K562 (cell line): ENCODE measurements around the gene EFNB3. TPM values are rescaled to one million over a fixed set of nuclear protein-coding genes. Genes with fewer than 3 reads are reported as not detected.

ENCODE experiments used
- ARID2 ChIP-seq: fragments of 450-650 bp; IDR thresholded peaks from 2 replicates; pipeline ENCODE4 v1.6.1; 2017; ENCODE audit warnings: antibody characterized with exemption, mild to moderate bottlenecking
- C11orf30 ChIP-seq: fragments of 450-650 bp; IDR thresholded peaks from 2 replicates; pipeline ENCODE4 v1.6.1; 2016; ENCODE audit warnings: low read depth, mild to moderate bottlenecking
- CC2D1A ChIP-seq: fragments of 450-650 bp; IDR thresholded peaks from 2 replicates; pipeline ENCODE4 v1.6.1; 2017; ENCODE audit warnings: mild to moderate bottlenecking
- CEBPG ChIP-seq, 3 experiments: fragments of 200-800 bp in 1 of 3; sonication (Bioruptor generic) in 1 of 3; sonication (generic) in 1 of 3; formaldehyde crosslinking in 1 of 3; IDR thresholded peaks in 2 of 3; conservative IDR thresholded peaks in 1 of 3; 2 replicates each; pipeline versions ENCODE4 v1.6.1 to v1.8.0; 2016 to 2022; ENCODE audit warnings: missing compliant biosample characterization in 2 of 3, missing genetic modification characterization in 2 of 3, mild to moderate bottlenecking in 1 of 3, missing genetic modification reagents in 1 of 3
- ELF1 ChIP-seq: fragments of 200-800 bp; sonication (Bioruptor generic); IDR thresholded peaks from 2 replicates; pipeline ENCODE4 v1.6.1; 2016; ENCODE audit warnings: missing genetic modification characterization, missing compliant biosample characterization
- ELF4 ChIP-seq: fragments of 450-650 bp; formaldehyde crosslinking; IDR thresholded peaks from 2 replicates; pipeline ENCODE4 v1.4.0; 2022; ENCODE audit warnings: missing genetic modification characterization
- FOXM1 ChIP-seq, 2 experiments: fragments of 450-650 bp in 1 of 2; sonication (generic) in 1 of 2; formaldehyde crosslinking in 1 of 2; IDR thresholded peaks; 2 replicates each; pipeline versions ENCODE4 v1.6.1 to v1.9.0; 2017 to 2022; ENCODE audit warnings: low read depth in 2 of 2, mild to moderate bottlenecking in 2 of 2, missing genetic modification reagents in 1 of 2, moderate library complexity in 1 of 2
- IFI16 ChIP-seq: fragments of 250-450 bp; sonication (Bioruptor Pico); IDR thresholded peaks from 2 replicates; pipeline ENCODE4 v2.1.2; 2022; ENCODE audit warnings: mild to moderate bottlenecking, inconsistent platforms
- ILK ChIP-seq: fragments of 450-650 bp; IDR thresholded peaks from 2 replicates; pipeline ENCODE4 v1.6.1; 2016; ENCODE audit warnings: missing genetic modification characterization, low read depth, mild to moderate bottlenecking, missing compliant biosample characterization, moderate library complexity, borderline replicate concordance
- MTA2 ChIP-seq: fragments of 450-650 bp; IDR thresholded peaks from 2 replicates; pipeline ENCODE4 v1.6.1; 2016; ENCODE audit warnings: low read depth
- NBN ChIP-seq: fragments of 450-650 bp; IDR thresholded peaks from 2 replicates; pipeline ENCODE4 v1.6.1; 2016; ENCODE audit warnings: low read depth, mild to moderate bottlenecking
- NCOR1 ChIP-seq: fragments of 450-650 bp; IDR thresholded peaks from 2 replicates; pipeline ENCODE4 v1.6.1; 2016; ENCODE audit warnings: mild to moderate bottlenecking, moderate library complexity
- ZFP30 ChIP-seq: fragments of 250-450 bp; sonication (Bioruptor Pico); IDR thresholded peaks from 2 replicates; pipeline ENCODE4 v1.8.0; 2022; ENCODE audit warnings: moderate library complexity, mild to moderate bottlenecking, inconsistent platforms, borderline replicate concordance
- ZNF324 ChIP-seq: fragments of 250-450 bp; sonication (Bioruptor Pico); IDR thresholded peaks from 2 replicates; pipeline ENCODE4 v1.4.0; 2020; ENCODE audit warnings: mild to moderate bottlenecking
- polyA plus RNA-seq, 8 experiments: library from polyadenylated mRNA; depleted of rRNA in 4 of 8; stranded (reverse) in 5 of 8; unstranded in 3 of 8; fragments of >200 nt; fragmentation: Nextera tagmentation in 2 of 8; fragmentation: Illumina TruSeq in 1 of 8; extraction: Ambion mirVana in 2 of 8; extraction: Trizol in 1 of 8; gene quantifications; 2 replicates each; pipeline versions ENCODE4 v1.2.1 to v1.2.3, GENCODE V29; 2011 to 2014; ENCODE audit warnings: inconsistent platforms in 1 of 8, missing spikeins in 1 of 8
- total RNA-seq, 7 experiments: library from RNA; depleted of rRNA in 6 of 7; stranded (reverse); fragments of >200 nt in 6 of 7; fragmentation: Illumina TruSeq in 2 of 7; extraction: Trizol in 2 of 7; gene quantifications; 2 replicates each; pipeline versions ENCODE4 v1.2.1 to v1.2.3, GENCODE V29; 2011 to 2021; ENCODE audit warnings: low replicate concordance in 1 of 7
- TF ChIP-seq, protein P1 (sequence below): fragments of 450-650 bp; formaldehyde crosslinking; IDR thresholded peaks from 2 replicates; pipeline ENCODE4 v1.4.0; 2020; ENCODE audit warnings: mild to moderate bottlenecking
- TF ChIP-seq, protein P2 (sequence below): sonication (generic); formaldehyde crosslinking; IDR thresholded peaks from 2 replicates; pipeline ENCODE4 v1.8.0; 2023; ENCODE audit warnings: missing genetic modification reagents, mild to moderate bottlenecking, borderline replicate concordance
- TF ChIP-seq, protein P3 (sequence below): fragments of 250-450 bp; sonication (Bioruptor Pico); IDR thresholded peaks from 2 replicates; pipeline ENCODE4 v1.8.0; 2022; ENCODE audit warnings: moderate library complexity, mild to moderate bottlenecking, inconsistent platforms

The EFNB3 gene
- total and polyA plus RNA-seq, 9 of the 15 experiments (the other 6 are each of a cell fraction or from before 2014, with no cell fraction given): not detected

DNA sequence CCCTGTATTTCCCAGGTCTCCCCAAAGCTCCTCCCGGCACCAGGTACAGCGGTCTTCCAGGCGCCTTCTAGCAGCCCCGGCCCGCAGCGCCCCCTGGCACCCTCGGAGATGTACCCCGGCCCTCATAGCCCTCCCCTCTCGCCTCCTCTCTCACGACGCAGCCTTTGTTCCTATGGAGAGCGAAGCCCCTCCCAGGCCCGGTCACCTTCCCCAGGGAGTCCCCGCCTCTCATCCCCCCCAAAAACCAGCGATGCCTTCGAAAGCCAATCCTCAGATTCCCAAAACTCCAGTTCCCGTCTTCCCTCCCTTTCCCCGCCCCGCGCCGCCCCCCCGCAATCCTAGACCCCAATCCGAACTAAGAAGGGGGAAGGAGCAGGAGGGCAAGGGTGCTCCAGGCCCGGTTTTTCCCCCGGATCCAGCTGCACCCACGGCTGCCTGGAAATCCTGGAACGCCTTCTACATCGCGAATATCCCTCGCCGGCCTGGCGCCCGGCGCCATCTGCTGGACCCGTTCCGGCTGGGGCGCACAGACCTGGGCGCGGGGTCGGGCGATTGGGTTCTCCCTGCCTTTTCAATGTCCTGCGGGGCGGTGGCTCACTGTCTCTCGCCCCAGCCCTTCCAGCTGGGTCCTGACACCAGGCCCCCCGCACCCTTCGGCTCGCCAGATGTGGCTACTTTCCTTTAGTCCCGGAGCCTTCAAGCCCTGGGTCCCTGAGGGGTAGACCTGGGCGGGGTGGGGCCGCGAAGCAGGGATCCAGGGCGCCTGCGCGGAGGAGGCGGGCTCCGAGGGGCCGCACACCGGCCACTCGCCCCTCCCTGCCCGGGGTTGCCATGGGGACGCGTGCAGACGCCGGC, 12.1 kb downstream of the EFNB3 start, which contains the start of gene DNAH2 (continued):
- TF ChIP-seq, protein P1, sequence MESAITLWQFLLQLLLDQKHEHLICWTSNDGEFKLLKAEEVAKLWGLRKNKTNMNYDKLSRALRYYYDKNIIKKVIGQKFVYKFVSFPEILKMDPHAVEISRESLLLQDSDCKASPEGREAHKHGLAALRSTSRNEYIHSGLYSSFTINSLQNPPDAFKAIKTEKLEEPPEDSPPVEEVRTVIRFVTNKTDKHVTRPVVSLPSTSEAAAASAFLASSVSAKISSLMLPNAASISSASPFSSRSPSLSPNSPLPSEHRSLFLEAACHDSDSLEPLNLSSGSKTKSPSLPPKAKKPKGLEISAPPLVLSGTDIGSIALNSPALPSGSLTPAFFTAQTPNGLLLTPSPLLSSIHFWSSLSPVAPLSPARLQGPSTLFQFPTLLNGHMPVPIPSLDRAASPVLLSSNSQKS: no peak
- TF ChIP-seq, protein P2, sequence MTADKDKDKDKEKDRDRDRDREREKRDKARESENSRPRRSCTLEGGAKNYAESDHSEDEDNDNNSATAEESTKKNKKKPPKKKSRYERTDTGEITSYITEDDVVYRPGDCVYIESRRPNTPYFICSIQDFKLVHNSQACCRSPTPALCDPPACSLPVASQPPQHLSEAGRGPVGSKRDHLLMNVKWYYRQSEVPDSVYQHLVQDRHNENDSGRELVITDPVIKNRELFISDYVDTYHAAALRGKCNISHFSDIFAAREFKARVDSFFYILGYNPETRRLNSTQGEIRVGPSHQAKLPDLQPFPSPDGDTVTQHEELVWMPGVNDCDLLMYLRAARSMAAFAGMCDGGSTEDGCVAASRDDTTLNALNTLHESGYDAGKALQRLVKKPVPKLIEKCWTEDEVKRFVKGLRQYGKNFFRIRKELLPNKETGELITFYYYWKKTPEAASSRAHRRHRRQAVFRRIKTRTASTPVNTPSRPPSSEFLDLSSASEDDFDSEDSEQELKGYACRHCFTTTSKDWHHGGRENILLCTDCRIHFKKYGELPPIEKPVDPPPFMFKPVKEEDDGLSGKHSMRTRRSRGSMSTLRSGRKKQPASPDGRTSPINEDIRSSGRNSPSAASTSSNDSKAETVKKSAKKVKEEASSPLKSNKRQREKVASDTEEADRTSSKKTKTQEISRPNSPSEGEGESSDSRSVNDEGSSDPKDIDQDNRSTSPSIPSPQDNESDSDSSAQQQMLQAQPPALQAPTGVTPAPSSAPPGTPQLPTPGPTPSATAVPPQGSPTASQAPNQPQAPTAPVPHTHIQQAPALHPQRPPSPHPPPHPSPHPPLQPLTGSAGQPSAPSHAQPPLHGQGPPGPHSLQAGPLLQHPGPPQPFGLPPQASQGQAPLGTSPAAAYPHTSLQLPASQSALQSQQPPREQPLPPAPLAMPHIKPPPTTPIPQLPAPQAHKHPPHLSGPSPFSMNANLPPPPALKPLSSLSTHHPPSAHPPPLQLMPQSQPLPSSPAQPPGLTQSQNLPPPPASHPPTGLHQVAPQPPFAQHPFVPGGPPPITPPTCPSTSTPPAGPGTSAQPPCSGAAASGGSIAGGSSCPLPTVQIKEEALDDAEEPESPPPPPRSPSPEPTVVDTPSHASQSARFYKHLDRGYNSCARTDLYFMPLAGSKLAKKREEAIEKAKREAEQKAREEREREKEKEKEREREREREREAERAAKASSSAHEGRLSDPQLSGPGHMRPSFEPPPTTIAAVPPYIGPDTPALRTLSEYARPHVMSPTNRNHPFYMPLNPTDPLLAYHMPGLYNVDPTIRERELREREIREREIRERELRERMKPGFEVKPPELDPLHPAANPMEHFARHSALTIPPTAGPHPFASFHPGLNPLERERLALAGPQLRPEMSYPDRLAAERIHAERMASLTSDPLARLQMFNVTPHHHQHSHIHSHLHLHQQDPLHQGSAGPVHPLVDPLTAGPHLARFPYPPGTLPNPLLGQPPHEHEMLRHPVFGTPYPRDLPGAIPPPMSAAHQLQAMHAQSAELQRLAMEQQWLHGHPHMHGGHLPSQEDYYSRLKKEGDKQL (CRISPR knock-in tag): no peak
- TF ChIP-seq ELF4 (CRISPR knock-in tag) (no peak), CEBPG (CRISPR knock-in tag; IDR thresholded peaks at IDR 0.05) (no peak), CEBPG (tag; conservative IDR thresholded peaks at IDR 0.05 in 1 of 2, IDR thresholded peaks at IDR 0.05 in 1 of 2) (no peak), ZNF324 (CRISPR knock-in tag) (no peak), IFI16 (CRISPR knock-in tag) (no peak), ELF1 (tag) (no peak), MTA2 (no peak), NBN (0 out of 2 replicates have a peak, but pooled peaks have one; percentile 22), ZFP30 (no peak), C11orf30 (no peak), FOXM1 (IDR thresholded peaks at IDR 0.05; ENCODE audit: low read depth) (0 out of 2 replicates have a peak, but pooled peaks have one; percentile 35), FOXM1 (CRISPR knock-in tag; IDR thresholded peaks at IDR 0.05; ENCODE audit: low read depth) (no peak), ILK (tag) (no peak), NCOR1 (no peak), ARID2 (no peak), CC2D1A (no peak)
- TF ChIP-seq, protein P3, sequence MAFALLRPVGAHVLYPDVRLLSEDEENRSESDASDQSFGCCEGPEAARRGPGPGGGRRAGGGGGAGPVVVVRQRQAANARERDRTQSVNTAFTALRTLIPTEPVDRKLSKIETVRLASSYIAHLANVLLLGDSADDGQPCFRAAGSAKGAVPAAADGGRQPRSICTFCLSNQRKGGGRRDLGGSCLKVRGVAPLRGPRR (CRISPR knock-in tag): no peak
